Left lobe of liver (tissue), 2 donors: ENCODE measurements around the gene PAK5. TPM values are rescaled to one million over a fixed set of nuclear protein-coding genes. Genes with fewer than 3 reads are reported as not detected.

ENCODE experiments used
- ATAC-seq: fragments of 200-7000 bp; cut with Tn5 transposase; one replicate; pipeline ENCODE4 v1.9.1; 2020; ENCODE audit warnings: mild to moderate bottlenecking, moderate library complexity
- DNase-seq: peaks from one replicate; pipeline ENCODE4 v3.0.0-alpha.2; 2020; ENCODE audit warnings: low spot score
- total RNA-seq: library from RNA; stranded (reverse); gene quantifications from one replicate; pipeline ENCODE4 v1.2.1, GENCODE V29; 2021
- donor health status: DM: no; HTN: no; CAD: no; lungs with moderate emphysema.
- donor health status: DM: no; HTN: yes; CAD: no.

The PAK5 gene
- total RNA-seq, 1 donor from 2014 or later: 0.08 TPM

DNA sequence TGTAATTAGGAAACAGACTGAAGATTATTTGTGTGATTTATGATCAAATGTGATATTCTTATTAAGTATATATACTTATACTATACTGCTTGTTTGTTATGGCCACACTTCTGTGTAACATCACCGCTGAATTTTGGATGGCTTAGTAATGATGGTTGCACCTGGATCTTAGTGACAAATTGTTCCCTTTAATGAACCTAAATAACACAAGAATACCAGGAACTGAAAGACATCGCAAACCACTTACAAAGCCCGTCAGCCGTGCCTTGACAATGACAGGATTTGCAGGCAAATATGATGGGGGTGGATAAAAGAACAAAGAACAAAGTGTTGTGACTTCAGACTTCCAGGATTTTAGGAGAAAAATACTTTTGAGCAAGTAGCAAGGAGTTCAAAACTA is 257.4 kb downstream of the PAK5 start:
- no peak for DNase-seq
- no peak for ATAC-seq

DNA sequence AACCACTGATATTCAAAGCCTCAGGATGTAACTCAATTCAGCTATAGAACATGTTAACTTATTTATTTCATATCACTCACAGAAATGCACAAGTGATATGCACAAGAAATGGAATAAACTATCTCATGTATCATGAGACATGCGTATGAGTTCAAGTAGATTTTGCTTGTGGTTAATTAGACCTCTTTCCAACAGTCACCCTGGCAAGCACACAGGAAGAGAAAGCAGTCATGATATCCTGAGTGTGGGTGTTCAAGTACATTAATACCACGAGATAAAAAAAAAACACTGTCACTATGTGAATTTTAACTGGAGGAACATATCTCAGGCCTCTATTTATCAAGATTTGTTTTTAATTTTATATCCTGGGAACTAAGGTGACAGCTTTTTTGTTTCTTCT is 260.3 kb downstream of the PAK5 start:
- ATAC-seq (no peak), DNase-seq (no peak)

DNA sequence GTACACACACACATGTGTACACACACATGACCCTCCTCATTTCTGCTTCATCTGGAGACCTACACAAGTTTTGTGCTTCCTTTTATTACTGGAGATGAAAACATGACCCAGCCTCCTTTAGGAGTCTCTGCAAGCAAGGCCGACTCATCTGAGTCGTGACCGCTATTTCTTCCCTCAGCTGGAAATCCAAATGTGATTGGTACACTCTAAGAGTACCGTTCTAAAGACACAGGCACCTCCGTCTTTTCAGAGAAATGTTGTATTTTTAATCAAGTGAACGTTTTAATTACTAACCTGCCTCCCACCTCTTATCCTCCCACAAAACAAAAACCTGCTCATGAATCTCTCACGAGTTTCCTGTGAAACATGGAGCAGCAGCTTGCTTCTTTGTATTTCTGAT is 261.5 kb downstream of the PAK5 start:
- ATAC-seq (no peak), DNase-seq (no peak)

DNA sequence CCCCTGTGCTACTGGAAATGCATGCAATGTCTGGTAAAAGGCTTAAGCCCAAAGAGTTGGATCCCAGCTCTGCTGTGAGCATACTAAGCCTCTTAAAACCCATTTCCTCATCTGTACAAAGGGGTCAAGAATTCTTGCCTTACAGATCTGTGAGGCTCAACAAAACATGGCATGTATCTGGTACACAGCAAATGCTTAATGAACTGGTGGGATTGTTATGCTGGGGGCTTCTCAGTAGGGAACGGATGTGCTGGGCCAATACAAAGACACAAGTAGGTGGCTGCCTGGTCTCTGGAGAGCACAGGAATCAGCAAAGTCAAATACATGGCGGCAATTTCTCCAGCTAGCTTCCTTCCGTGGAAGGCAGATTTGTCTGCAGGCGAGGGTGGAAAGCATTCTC is 262.2 kb downstream of the PAK5 start:
- no peak for DNase-seq
- ATAC-seq: no peak

DNA sequence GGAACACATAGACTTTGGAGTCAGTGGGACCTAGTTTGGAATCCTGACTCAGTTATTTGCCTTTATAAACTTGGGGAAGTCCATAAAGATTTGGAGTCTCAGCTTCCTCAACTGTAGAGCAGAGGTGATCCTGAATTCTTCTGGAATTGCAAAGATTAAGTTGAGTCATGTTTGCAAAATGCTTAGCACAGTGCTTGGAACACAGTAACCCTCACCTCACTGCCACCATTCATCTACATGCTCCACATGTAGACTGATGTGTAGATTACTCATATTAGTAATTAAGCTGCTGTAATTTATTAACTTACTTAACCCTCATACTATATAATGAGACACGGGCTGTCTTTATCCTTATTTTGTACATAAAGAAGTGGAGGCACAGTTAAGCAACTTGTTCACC is 263.0 kb downstream of the PAK5 start:
- DNase-seq: no peak
- no peak for ATAC-seq

DNA sequence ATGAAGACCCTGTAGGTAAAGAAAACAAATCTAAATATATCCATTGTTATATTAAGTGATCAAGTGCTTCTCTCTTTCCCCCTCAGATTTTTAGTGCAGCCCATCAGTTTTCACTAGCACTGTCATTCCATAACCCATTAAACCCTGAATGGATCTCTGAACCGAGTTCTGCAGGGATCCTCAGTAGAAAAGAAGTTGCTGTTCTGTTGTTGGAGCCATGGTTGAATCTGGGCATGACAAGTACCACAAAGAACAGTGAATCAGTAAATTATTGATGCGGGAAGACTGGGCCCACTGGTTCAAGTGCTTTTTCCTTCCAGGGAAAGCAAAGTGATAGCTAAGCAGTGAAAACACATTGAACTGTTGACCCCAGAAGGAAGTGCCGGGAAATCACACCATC is 264.1 kb downstream of the PAK5 start:
- ATAC-seq (no peak), DNase-seq (no peak)

DNA sequence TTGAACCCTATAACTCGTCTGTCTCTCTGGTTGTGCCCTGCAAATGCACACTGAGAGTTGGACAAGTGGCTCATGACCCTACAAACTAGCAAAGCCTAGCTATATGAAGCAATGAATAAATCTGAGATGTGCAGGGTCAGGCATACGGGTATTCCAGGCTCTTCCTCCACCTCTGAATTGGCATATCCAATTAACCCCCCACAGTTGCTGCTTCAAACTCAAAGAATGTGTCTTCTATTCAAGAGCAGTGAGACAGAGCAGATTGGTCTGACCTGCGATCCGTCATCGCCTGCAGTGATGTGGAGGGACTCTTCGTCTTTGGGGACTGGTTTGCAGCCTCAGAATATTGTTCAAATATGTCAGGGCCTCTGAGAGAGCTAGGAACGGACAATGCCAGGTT is 264.7 kb downstream of the PAK5 start:
- no peak for DNase-seq
- ATAC-seq: no peak

DNA sequence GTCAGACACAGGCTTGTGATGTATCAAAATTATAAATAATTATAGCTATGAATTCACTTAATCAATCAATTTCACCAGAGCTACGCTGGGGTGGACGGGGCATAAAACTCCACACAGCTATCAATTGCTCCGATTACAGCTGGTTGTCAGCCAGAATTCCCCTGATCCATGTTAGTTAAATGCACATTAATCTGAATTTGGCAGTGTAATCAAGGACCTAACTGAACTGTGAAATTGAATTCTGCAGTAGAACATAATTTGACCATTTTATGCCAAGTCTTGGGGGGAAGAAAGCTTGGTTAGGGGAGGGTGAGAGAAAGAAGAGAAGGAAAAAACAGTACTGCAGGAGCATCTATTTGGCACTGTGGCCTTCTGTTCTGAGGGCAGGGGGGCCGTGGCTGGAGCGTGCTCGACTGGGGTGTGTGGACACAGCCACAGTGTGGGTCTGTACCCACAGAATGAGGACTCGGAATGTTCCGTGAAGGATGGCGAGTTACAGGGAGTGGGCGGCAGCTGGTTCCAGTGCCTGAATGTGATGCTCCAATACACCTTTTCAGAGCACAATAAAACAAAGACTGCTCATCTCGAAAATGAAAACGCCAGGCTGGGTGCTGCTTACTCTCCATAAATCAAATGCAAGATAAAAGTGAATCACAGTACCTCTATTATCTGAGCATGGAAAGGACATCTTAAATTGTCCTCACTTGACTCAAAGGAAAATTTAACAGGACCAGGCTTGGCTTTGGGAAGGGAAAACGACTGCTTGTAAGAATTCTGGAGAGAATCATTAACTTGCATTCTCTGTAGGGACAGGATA is 265.3 kb downstream of the PAK5 start:
- no peak for DNase-seq

DNA sequence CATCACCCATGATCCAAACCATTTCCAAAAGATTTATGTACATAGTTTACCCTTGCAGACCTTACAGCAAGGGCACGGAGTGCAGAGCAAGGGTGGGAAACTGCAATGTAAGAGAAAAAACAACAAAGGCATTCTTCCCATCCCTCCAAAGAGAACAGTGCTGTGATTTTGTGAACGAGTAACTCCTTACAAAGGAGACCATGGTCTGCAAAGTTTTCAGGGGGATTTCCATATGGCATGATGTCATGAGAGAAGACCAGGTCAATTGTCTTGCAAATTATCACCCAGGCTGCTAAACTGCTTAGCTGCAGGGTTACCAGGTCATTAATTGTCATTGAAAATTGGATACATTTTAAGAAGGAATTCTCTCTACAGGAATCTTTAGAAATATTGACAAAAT is 266.2 kb downstream of the PAK5 start:
- ATAC-seq (no peak), DNase-seq (no peak)

More for the DNA sequence above, 265.3 kb downstream of the PAK5 start:
- no peak for ATAC-seq

DNA sequence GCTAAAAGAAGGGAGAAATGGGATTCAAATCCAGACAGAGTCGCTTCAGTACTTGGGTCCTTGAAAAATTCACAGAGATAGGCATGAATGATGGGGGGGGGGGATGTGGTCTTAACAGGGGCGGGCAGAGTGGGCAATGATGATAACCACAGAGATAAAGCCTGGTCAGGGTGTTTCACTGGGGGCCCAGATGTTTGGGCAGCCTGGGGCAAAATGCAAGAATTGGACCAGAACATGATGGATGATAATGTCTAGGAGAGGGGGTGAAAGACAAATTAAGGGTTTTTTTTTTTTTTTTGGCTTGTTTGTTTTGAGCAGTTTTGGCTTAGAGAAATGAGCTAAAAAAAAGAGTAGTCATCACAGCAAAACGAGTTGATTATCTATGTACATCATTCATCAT is 267.1 kb downstream of the PAK5 start:
- DNase-seq (no peak), ATAC-seq (no peak)

DNA sequence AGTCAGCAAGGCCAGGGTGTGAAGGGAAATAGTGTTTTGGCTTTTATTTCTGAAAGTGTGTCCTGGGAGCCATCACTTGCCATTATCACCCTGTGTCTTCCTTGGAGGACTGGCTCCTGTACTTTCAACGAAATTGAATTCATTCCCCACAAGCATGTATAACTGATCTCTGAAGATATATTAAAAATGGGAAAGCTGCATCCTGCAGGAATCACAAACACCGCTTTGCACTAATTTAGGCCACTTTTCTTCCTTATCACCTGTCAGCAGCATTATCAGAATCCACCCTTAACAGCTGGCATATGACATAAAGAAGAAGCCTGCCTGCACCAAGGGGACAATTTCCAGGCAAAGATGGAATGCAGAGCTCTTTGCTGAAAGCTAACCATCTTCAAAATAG is 268.3 kb downstream of the PAK5 start:
- no peak for ATAC-seq
- no peak for DNase-seq

DNA sequence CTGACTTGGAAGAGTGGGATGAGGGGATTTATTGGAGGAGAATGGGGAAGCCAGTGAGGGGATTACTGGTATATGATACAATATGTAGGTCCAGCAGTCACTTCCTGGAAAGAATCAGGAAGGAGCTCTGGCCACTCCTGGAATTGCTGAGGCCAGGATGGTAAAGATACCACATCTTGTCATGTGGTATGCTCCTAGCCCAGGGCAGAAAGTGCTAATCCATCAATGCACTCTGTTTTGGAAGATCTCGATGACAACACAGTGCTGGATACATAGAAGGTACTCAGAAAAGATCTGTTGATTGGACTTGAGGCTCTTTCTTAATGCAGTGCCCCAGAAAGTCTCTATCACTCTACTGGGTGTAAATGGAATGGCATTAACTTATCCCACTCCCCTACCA is 271.9 kb downstream of the PAK5 start:
- DNase-seq (no peak), ATAC-seq (no peak)

DNA sequence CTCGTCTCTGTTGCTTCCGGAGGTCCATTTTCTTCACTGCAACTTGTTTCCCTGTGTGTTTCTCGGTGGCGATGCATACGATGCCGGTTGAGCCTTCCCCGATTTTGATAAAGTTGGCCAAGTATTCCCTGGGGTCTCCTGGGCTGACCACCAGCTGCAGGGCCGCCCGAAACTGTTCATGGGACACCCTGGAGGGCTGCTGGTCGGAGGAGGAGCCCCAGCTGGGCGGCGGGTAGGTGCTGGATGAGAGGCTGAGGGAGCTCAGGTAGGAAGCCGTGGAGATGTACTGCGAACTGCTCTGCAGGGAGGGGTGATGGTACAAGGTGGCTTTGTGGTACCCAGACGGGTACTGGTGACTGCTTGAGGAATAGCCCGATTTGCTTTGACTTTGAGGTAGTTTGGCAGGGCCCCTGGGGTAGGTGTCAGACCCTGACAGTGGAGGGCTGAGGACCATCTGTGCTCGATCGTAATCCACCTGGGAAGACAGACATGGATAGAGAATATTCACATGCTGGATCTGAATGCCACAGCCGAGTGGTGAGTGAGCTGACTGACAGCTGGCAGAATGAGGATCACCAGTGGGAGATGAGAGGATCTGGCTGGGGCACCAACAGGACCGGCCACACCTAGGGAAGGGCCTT is 272.8 kb downstream of the PAK5 start:
- ATAC-seq: no peak
- DNase-seq: no peak

DNA sequence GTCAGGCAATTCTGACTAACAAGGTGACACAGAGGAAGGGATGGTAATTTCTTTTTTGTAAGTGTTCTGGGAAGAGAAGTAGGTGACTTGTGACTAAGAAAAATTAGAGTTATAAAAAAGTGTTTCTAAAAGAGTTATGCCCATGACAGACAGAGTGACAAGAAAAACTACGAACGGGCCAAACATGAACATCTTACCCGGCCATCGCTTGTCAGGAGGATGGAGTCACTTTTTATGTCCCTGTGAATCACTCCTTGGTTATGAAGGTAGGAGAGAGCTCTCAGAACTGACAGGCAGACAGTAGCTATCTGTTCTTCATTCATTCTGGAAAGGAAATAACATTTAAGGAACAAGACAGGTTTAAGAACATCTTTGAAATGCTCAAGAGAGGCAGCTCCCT is 281.5 kb downstream of the PAK5 start:
- ATAC-seq (no peak), DNase-seq (no peak)

DNA sequence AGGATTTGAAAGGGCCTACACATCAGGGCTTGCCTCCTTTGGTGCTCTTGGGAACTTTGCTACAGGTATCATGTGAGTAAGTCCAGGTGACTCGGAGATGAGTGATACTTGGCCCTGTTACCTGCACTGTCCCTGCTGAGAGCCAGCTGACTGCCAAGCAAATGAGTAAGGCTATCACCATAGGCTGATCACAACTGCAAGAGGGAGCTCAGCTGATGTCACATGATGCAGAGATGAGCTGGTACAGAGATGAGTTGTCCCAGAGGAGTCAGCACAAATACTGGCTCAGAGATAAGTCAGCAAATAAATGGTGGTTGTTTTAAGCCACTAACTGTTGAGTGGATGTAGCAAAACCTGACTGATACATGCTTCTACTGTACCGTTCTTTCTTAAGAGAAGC is 283.1 kb downstream of the PAK5 start:
- ATAC-seq (no peak), DNase-seq (no peak)

DNA sequence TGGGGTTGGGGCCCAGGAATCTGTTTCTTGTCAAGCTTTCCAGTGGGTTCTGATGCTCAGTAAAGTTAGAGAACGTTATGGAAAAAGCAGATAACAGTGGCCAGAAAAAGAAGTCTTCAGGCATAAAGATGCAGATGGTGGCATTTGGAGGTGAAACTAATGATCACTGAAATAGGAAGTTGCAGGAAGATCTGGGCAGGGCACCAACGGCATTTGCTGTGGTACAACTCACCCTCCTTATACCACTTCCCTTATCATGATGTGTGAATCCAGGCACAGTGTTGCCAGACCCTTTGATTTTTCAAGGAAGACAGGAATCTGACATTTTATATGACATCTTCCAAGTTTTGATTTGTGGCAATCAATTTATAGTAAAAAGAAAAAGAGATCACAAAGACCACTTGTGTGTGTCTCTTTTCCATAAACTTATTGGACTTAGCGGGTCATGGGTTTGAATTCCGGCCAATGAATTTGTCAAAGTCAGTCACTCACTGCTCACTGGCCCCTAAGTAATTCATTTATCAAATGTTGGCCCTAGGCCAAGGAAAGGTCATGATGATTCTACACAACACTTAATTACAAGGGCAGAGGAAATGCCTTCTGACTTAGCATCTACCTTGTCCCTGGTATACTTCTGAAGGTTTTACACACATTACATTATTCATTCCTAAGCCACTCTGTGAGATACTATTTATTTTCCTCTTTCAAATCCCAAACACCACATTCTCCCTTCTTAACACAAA is 286.9 kb downstream of the PAK5 start:
- DNase-seq: no peak
- no peak for ATAC-seq

DNA sequence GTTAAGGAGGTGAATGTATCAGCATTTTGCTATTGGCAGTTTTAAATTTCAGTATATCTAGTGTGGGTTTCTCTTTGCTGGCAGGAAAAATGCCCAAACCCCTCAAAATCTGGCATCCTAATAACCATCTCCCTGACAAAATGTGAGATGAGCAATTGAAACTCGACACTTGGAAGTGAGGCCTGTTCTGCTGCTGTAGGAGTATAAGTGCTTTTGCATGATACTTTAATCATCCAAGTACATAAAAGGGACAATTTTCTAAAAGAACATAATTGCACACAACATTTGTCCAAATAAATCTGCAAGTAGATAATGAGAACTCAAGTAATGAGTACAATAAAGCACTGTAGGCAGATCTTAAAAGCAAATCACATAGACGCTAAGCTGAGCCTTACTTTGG is 288.0 kb downstream of the PAK5 start:
- no peak for DNase-seq
- ATAC-seq: no peak

DNA sequence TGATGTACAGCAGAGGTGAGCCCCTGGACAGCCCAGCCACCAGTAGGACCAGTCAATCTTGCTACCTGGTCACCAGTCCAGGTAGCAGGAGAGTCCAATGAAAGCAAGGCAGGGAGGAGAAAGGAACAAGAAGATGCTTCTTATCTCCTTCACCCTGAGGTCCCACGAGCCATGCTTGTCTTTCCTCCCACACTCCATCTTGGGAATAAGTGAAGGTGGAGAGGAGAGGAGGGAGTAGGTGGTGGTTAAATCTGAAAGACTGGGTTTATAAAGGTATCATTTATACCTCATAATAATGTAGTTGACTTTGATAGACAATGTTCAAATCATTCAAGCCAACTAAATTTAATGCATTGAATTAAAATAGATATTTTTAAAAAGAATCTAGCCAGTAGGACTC is 288.6 kb downstream of the PAK5 start:
- no peak for ATAC-seq

DNA sequence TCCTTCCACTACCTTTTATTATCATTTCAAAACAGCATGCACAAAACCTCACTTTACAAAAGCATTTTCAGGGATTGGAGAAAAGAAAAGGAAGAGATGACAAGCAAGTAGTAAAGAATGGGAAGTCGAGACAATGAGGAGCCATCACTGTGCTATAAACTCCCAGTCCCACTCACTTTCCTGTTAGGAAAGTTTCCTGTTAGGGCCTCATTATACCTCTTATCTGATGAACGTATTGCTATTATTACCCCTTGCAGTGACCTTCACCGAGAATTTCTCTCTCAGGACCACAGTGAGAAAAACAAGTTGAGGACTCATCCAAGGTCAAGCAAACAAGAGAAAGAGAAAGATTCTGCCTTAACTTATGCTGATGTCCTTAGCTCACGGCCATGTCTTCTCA is 295.7 kb downstream of the PAK5 start:
- no peak for ATAC-seq

More for the DNA sequence above, 288.6 kb downstream of the PAK5 start:
- DNase-seq: no peak

DNA sequence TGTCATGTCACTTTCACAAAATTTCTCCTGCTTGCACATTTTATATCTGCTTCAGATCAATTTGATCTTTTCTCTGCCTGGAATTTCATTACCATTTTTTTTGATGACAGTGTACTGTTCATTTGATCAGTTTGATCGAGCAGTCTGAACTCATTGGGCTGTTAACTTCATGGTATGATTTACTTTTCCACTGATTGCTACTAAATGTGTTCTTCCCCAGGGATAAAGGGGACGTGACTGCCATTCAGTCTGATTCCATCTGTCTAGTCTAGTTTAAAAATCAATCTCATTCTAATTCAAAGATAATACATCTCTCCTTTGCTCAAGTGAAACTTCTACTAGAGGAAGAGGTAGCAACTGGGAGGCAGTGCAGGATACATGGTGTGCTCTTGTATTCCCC is 303.4 kb downstream of the PAK5 start:
- DNase-seq (no peak), ATAC-seq (no peak)

More for the DNA sequence above, 295.7 kb downstream of the PAK5 start:
- DNase-seq: no peak

DNA sequence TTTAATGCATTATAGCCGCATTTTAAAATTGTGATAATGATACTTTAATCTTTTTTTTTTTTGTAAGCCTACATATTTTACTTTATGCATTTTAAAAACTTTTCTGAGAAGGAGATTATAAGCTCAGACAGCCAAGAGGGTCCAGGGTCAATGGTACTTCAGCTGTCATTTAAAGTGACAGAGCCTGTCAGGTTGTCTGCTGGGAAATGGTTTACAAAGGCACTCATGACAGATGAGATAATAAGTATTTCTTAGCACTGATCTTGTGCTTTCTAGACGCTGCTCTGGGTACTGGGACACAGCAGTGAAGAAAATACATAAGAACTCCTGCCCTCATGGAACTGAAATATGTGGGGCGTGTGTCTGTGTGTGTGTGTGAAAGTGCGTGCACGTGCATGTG is 304.9 kb downstream of the PAK5 start:
- ATAC-seq: no peak
- DNase-seq: no peak
